ENCODE results near the gene SLC7A10.

Gene SLC7A10

GRCh38 chr19:33245948-33246708, 20.5 kb upstream of the SLC7A10 start:
- Histone ChIP-seq H3K9me2 (ENCODE audit: low read depth, low read length) (no peaks in the 10 kb centered on the region), H4K20me1 (ENCODE audit: insufficient read depth, low read length) (no peaks in the 10 kb centered on the region), H3K27ac (ENCODE audit: low read depth, low read length, poor library complexity, severe bottlenecking) (no peak overlapping the region), H3K79me2 (ENCODE audit: insufficient read depth, low read length) (no peaks in the 10 kb centered on the region), H3K36me3 (ENCODE audit: insufficient read depth, low read length) (no peaks in the 10 kb centered on the region), H3K9ac (ENCODE audit: low read length) (no peak overlapping the region), H3K4me2 (ENCODE audit: low read length) (no peak overlapping the region), H3K4me3 (ENCODE audit: low read depth, low read length, poor library complexity, severe bottlenecking) (no peak overlapping the region), H2AFZ (ENCODE audit: low read length) (no peak overlapping the region), H3K9me3 (ENCODE audit: low read length) (peaks cover 5% of the 10 kb centered on the region; the same call in 1 of the 2 replicates), H3K27me3 (ENCODE audit: insufficient read depth, low read length) (no peaks in the 10 kb centered on the region), H3F3A (ENCODE audit: insufficient read depth, low read length) (no peaks in the 10 kb centered on the region), H3K4me1 (ENCODE audit: insufficient read depth, low read length, severe bottlenecking) (no peaks in the 10 kb centered on the region)
- no peak for TF ChIP-seq EZH2 (IDR thresholded peaks at IDR 0.05; ENCODE audit: borderline replicate concordance, low read length)
- TF ChIP-seq CTCF (IDR thresholded peaks at IDR 0.05; ENCODE audit: low read length) = peak; percentile 43

GRCh38 chr19:33242911-33243310, 17.3 kb upstream of the SLC7A10 start:
- Histone ChIP-seq H3K27me3 (ENCODE audit: insufficient read depth, low read length) (no peaks in the 10 kb centered on the region), H2AFZ (ENCODE audit: low read length) (no peak overlapping the region), H3F3A (ENCODE audit: insufficient read depth, low read length) (no peaks in the 10 kb centered on the region), H3K36me3 (ENCODE audit: insufficient read depth, low read length) (no peaks in the 10 kb centered on the region), H3K4me1 (ENCODE audit: insufficient read depth, low read length, severe bottlenecking) (no peaks in the 10 kb centered on the region), H3K27ac (ENCODE audit: low read depth, low read length, poor library complexity, severe bottlenecking) (no peak overlapping the region), H3K9me3 (ENCODE audit: low read length) (peaks cover 5% of the 10 kb centered on the region; the same call in 1 of the 2 replicates), H3K9ac (ENCODE audit: low read length) (no peak overlapping the region), H3K79me2 (ENCODE audit: insufficient read depth, low read length) (no peaks in the 10 kb centered on the region), H3K9me2 (ENCODE audit: low read depth, low read length) (no peaks in the 10 kb centered on the region), H4K20me1 (ENCODE audit: insufficient read depth, low read length) (no peaks in the 10 kb centered on the region), H3K4me3 (ENCODE audit: low read depth, low read length, poor library complexity, severe bottlenecking) (no peak overlapping the region), H3K4me2 (ENCODE audit: low read length) (no peak overlapping the region)
- TF ChIP-seq EZH2 (IDR thresholded peaks at IDR 0.05; ENCODE audit: borderline replicate concordance, low read length) (no peak), CTCF (IDR thresholded peaks at IDR 0.05; ENCODE audit: low read length) (no peak)

- TF ChIP-seq CTCF (IDR thresholded peaks at IDR 0.05; ENCODE audit: low read length) (no peak), EZH2 (IDR thresholded peaks at IDR 0.05; ENCODE audit: borderline replicate concordance, low read length) (no peak)
- Histone ChIP-seq H3K27me3 (ENCODE audit: insufficient read depth, low read length) (no peaks in the 10 kb centered on the region), H3K9me2 (ENCODE audit: low read depth, low read length) (no peaks in the 10 kb centered on the region), H3K27ac (ENCODE audit: low read depth, low read length, poor library complexity, severe bottlenecking) (no peak overlapping the region), H3F3A (ENCODE audit: insufficient read depth, low read length) (no peaks in the 10 kb centered on the region), H3K4me2 (ENCODE audit: low read length) (no peak overlapping the region), H3K79me2 (ENCODE audit: insufficient read depth, low read length) (no peaks in the 10 kb centered on the region), H2AFZ (ENCODE audit: low read length) (no peak overlapping the region), H3K9me3 (ENCODE audit: low read length) (peaks cover 5% of the 10 kb centered on the region; the same call in 1 of the 2 replicates), H4K20me1 (ENCODE audit: insufficient read depth, low read length) (no peaks in the 10 kb centered on the region), H3K4me3 (ENCODE audit: low read depth, low read length, poor library complexity, severe bottlenecking) (no peak overlapping the region), H3K9ac (ENCODE audit: low read length) (no peak overlapping the region), H3K36me3 (ENCODE audit: insufficient read depth, low read length) (no peaks in the 10 kb centered on the region), H3K4me1 (ENCODE audit: insufficient read depth, low read length, severe bottlenecking) (no peaks in the 10 kb centered on the region)
Observed at GRCh38 chr19:33242131-33242530, 16.5 kb upstream of the SLC7A10 start.

All from OCI-LY1 (cell line).